AG09309 (cell line): Measurements from ENCODE around the gene REEP1.

Source experiments
- DNase-seq: peaks from one replicate; pipeline ENCODE4 v3.0.0-alpha.2; 2010; ENCODE audit warnings: low read depth
- H3K4me3 ChIP-seq: 2 replicates; pipeline ENCODE4 v1.5.1; 2011; ENCODE audit warnings: mild to moderate bottlenecking, low read depth, low read length, moderate library complexity; ENCODE audit not compliant: control insufficient read depth
- CTCF ChIP-seq: IDR thresholded peaks from 2 replicates; pipeline ENCODE4 v1.5.1; 2011; ENCODE audit warnings: mild to moderate bottlenecking, low read depth, low read length, inconsistent platforms; ENCODE audit not compliant: insufficient read depth, control insufficient read depth; ENCODE audit errors: missing control alignments

REEP1 gene

GRCh38 chr2:86238354-86238753 lies 99.1 kb downstream of the REEP1 start:
- DNase-seq, result no peak

GRCh38 chr2:86237172-86237571 lies 100.3 kb downstream of the REEP1 start:
- no peak for TF ChIP-seq CTCF
- H3K4me3 ChIP-seq, result no peak overlapping the region
- DNase-seq, result no peak

More at GRCh38 chr2:86238354-86238753, 99.1 kb downstream of the REEP1 start:
- TF ChIP-seq CTCF, result no peak
- no peak overlapping the region for H3K4me3 ChIP-seq

GRCh38 chr2:86235196-86235980 lies 102.0 kb downstream of the REEP1 start:
- no peak for DNase-seq
- TF ChIP-seq CTCF, result no peak
- H3K4me3 ChIP-seq, result no peak overlapping the region

- TF ChIP-seq CTCF, result no peak
- H3K4me3 ChIP-seq, result no peak overlapping the region
- DNase-seq, result no peak
Measured at GRCh38 chr2:86234563-86235131, 102.8 kb downstream of the REEP1 start.

- DNase-seq, result no peak
- H3K4me3 ChIP-seq, result no peak overlapping the region
- TF ChIP-seq CTCF, result no peak
Measured at GRCh38 chr2:86233436-86233835, 104.0 kb downstream of the REEP1 start.

GRCh38 chr2:86232910-86233309 lies 104.5 kb downstream of the REEP1 start:
- no peak overlapping the region for H3K4me3 ChIP-seq
- TF ChIP-seq CTCF, result no peak
- DNase-seq, result no peak
